CD4-positive, alpha-beta T cell treated with Interleukin-10 for 1 hour (primary cell): ENCODE results near the gene IMMP2L.
A peak's percentile ranks its signal among the peaks of the same experiment; 100 is the strongest.

ENCODE experiments used
- DNase-seq: peaks from one replicate; pipeline ENCODE4 v3.0.0-alpha.2; 2020

The IMMP2L gene

GRCh38 chr7:111192614-111193413 is 369.5 kb downstream of the IMMP2L start:
- DNase-seq, result no peak

- no peak for DNase-seq
Observed at GRCh38 chr7:111190804-111191203, 371.5 kb downstream of the IMMP2L start.

GRCh38 chr7:111184987-111185386 is 377.3 kb downstream of the IMMP2L start:
- DNase-seq, result no peak

- no peak for DNase-seq
Observed at GRCh38 chr7:111183321-111183720, 379.0 kb downstream of the IMMP2L start.

- no peak for DNase-seq
Observed at GRCh38 chr7:111180338-111180737, 382.0 kb downstream of the IMMP2L start.

- DNase-seq, result no peak
Observed at GRCh38 chr7:111175908-111176441, 386.3 kb downstream of the IMMP2L start.

- DNase-seq, result no peak
Observed at GRCh38 chr7:111174510-111174909, 387.8 kb downstream of the IMMP2L start.

GRCh38 chr7:111173990-111174389 is 388.3 kb downstream of the IMMP2L start:
- no peak for DNase-seq

- DNase-seq, result no peak
Observed at GRCh38 chr7:111173528-111173927, 388.8 kb downstream of the IMMP2L start.

- no peak for DNase-seq
Observed at GRCh38 chr7:111172564-111173257, 389.6 kb downstream of the IMMP2L start.

GRCh38 chr7:111168182-111168581 is 394.1 kb downstream of the IMMP2L start:
- DNase-seq, result no peak

GRCh38 chr7:111164442-111164841 is 397.9 kb downstream of the IMMP2L start:
- no peak for DNase-seq

- no peak for DNase-seq
Observed at GRCh38 chr7:111162692-111163091, 399.6 kb downstream of the IMMP2L start.

GRCh38 chr7:111160297-111160696 is 402.0 kb downstream of the IMMP2L start:
- no peak for DNase-seq

GRCh38 chr7:111159426-111159825 is 402.9 kb downstream of the IMMP2L start:
- DNase-seq, result no peak

- DNase-seq, result no peak
Observed at GRCh38 chr7:111150709-111151108, 411.6 kb downstream of the IMMP2L start.

- no peak for DNase-seq
Observed at GRCh38 chr7:111147708-111148533, 414.4 kb downstream of the IMMP2L start.

GRCh38 chr7:111146136-111146535 is 416.2 kb downstream of the IMMP2L start:
- no peak for DNase-seq

GRCh38 chr7:111145472-111145871 is 416.8 kb downstream of the IMMP2L start:
- DNase-seq, result no peak

- DNase-seq, result no peak
Observed at GRCh38 chr7:111140091-111140865, 422.0 kb downstream of the IMMP2L start.

- no peak for DNase-seq
Observed at GRCh38 chr7:111138586-111138985, 423.7 kb downstream of the IMMP2L start.

- peak; percentile 58 for DNase-seq
Observed at GRCh38 chr7:111138193-111138569, 424.1 kb downstream of the IMMP2L start.
